WTC11 (cell line): ENCODE measurements around the gene STAMBPL1.

ENCODE experiments used
- RELA ChIP-seq: sonication (generic); formaldehyde crosslinking; IDR thresholded peaks from 2 replicates; pipeline ENCODE4 v1.8.1; 2022; ENCODE audit warnings: missing genetic modification reagents, mild to moderate bottlenecking, borderline replicate concordance
- SP1 ChIP-seq: sonication (generic); formaldehyde crosslinking; conservative IDR thresholded peaks from 2 replicates; pipeline ENCODE4 v1.8.1; 2022; ENCODE audit warnings: missing genetic modification reagents
- TF ChIP-seq, protein P1 (sequence below): fragments of 200-600 bp; IDR thresholded peaks from 2 replicates; pipeline ENCODE4 v1.8.0; 2022; ENCODE audit warnings: antibody characterized with exemption
- TF ChIP-seq, protein P2 (sequence below): sonication (generic); formaldehyde crosslinking; IDR thresholded peaks from 2 replicates; pipeline ENCODE4 v1.8.1; 2023; ENCODE audit warnings: mild to moderate bottlenecking, missing genetic modification reagents
- TF ChIP-seq, protein P3 (sequence below): sonication (generic); formaldehyde crosslinking; IDR thresholded peaks from 2 replicates; pipeline ENCODE4 v1.8.0; 2022; ENCODE audit warnings: mild to moderate bottlenecking, missing genetic modification reagents
- TF ChIP-seq, protein P4 (sequence below): sonication (generic); formaldehyde crosslinking; IDR thresholded peaks from 2 replicates; pipeline ENCODE4 v1.8.1; 2023; ENCODE audit warnings: mild to moderate bottlenecking, missing genetic modification reagents, moderate library complexity

DNA sequence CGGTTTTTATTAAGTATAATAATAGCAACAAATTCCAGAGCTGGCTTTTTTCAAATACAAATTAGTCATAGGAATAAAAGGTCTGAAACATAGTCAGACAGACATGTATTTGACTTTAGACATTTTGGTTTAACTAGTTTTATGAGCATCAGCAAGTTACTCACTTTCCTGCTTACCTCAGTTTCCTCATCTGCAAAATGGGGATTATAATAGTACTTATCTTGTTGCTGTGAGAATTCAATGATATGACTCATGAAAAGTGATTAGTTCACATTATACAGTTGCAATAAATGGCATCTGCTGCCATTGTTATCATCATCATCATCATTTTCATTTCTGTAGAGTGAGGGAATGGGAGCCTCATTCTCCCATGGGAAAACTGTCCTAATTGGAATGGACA lies 39.0 kb downstream of the STAMBPL1 start:
- TF ChIP-seq, protein P1, sequence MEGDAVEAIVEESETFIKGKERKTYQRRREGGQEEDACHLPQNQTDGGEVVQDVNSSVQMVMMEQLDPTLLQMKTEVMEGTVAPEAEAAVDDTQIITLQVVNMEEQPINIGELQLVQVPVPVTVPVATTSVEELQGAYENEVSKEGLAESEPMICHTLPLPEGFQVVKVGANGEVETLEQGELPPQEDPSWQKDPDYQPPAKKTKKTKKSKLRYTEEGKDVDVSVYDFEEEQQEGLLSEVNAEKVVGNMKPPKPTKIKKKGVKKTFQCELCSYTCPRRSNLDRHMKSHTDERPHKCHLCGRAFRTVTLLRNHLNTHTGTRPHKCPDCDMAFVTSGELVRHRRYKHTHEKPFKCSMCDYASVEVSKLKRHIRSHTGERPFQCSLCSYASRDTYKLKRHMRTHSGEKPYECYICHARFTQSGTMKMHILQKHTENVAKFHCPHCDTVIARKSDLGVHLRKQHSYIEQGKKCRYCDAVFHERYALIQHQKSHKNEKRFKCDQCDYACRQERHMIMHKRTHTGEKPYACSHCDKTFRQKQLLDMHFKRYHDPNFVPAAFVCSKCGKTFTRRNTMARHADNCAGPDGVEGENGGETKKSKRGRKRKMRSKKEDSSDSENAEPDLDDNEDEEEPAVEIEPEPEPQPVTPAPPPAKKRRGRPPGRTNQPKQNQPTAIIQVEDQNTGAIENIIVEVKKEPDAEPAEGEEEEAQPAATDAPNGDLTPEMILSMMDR = no peak
- TF ChIP-seq, protein P2, sequence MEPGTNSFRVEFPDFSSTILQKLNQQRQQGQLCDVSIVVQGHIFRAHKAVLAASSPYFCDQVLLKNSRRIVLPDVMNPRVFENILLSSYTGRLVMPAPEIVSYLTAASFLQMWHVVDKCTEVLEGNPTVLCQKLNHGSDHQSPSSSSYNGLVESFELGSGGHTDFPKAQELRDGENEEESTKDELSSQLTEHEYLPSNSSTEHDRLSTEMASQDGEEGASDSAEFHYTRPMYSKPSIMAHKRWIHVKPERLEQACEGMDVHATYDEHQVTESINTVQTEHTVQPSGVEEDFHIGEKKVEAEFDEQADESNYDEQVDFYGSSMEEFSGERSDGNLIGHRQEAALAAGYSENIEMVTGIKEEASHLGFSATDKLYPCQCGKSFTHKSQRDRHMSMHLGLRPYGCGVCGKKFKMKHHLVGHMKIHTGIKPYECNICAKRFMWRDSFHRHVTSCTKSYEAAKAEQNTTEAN (CRISPR knock-in tag) = no peak
- TF ChIP-seq, protein P3, sequence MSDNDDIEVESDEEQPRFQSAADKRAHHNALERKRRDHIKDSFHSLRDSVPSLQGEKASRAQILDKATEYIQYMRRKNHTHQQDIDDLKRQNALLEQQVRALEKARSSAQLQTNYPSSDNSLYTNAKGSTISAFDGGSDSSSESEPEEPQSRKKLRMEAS (CRISPR knock-in tag) = no peak
- no peak for TF ChIP-seq RELA (CRISPR knock-in tag)
- no peak for TF ChIP-seq SP1 (CRISPR knock-in tag)
- TF ChIP-seq, protein P4, sequence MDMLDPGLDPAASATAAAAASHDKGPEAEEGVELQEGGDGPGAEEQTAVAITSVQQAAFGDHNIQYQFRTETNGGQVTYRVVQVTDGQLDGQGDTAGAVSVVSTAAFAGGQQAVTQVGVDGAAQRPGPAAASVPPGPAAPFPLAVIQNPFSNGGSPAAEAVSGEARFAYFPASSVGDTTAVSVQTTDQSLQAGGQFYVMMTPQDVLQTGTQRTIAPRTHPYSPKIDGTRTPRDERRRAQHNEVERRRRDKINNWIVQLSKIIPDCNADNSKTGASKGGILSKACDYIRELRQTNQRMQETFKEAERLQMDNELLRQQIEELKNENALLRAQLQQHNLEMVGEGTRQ (CRISPR knock-in tag) = no peak
